Measurements from ENCODE around the gene TEPSIN. TPM values are rescaled to one million over a fixed set of nuclear protein-coding genes. Genes with fewer than 3 reads are reported as not detected.

Gene TEPSIN
- polyA plus RNA-seq, 1 donor (not counting 4 experiments of a cell fraction or from before 2014, with no cell fraction given), result 7.1 TPM

GRCh38 chr17:81241203-81241602 is 2.3 kb upstream of the TEPSIN start:
- TF ChIP-seq EZH2 (IDR thresholded peaks at IDR 0.05; ENCODE audit: low read length), result no peak
- no peak for TF ChIP-seq CTCF (optimal IDR thresholded peaks at IDR 0.05 in 1 of 3, IDR thresholded peaks at IDR 0.05 in 1 of 3, conservative IDR thresholded peaks at IDR 0.05 in 1 of 3; ENCODE audit: extremely low read depth in 1 of 3, insufficient read depth in 2 of 3, low read length in 3 of 3)
- dilution Hi-C loops (cut with MboI; ENCODE audit: extremely low pct_ligation_motif_present, low sequenced_read_pairs), result no loop called here
- Histone ChIP-seq H3K4me2 (ENCODE audit: control insufficient read depth, extremely low read depth, insufficient read depth, low read depth, low read length) (no peak overlapping the region), H2AFZ (ENCODE audit: control insufficient read depth, low read length) (no peak overlapping the region), H3K9me3 (ENCODE audit: control insufficient read depth, low read depth, low read length) (no peaks in the 10 kb centered on the region), H3K27ac (ENCODE audit: control insufficient read depth, insufficient read depth, low read length) (no peak overlapping the region), H3K36me3 (ENCODE audit: control insufficient read depth in 2 of 2, extremely low read depth in 1 of 2, insufficient read depth in 2 of 2, low read length in 2 of 2) (peaks cover 3 to 6% of the 10 kb centered on the region in 2 experiments), H3K4me3 (ENCODE audit: control insufficient read depth in 2 of 3, extremely low read depth in 1 of 3, insufficient read depth in 2 of 3, low read depth in 1 of 3, low read length in 3 of 3) (no peak overlapping the region), H3K4me1 (ENCODE audit: control insufficient read depth, extremely low read depth, insufficient read depth, low read length) (peaks cover 19% of the 10 kb centered on the region), H3K27me3 (ENCODE audit: control insufficient read depth, extremely low read depth, insufficient read depth, low read length) (no peaks in the 10 kb centered on the region), H3K9ac (ENCODE audit: control insufficient read depth, extremely low read depth, insufficient read depth, low read length) (no peak overlapping the region), H3K9me1 (ENCODE audit: control insufficient read depth, extremely low read depth, insufficient read depth, low read length) (no peaks in the 10 kb centered on the region), H3K79me2 (ENCODE audit: control insufficient read depth, insufficient read depth, low read length) (peaks cover 35% of the 10 kb centered on the region), H4K20me1 (ENCODE audit: control insufficient read depth, extremely low read depth, insufficient read depth, low read length) (no peaks in the 10 kb centered on the region)
- FAIRE-seq (no peak), DNase-seq (ENCODE audit: low read depth, low spot score) (no peak)

DNA sequence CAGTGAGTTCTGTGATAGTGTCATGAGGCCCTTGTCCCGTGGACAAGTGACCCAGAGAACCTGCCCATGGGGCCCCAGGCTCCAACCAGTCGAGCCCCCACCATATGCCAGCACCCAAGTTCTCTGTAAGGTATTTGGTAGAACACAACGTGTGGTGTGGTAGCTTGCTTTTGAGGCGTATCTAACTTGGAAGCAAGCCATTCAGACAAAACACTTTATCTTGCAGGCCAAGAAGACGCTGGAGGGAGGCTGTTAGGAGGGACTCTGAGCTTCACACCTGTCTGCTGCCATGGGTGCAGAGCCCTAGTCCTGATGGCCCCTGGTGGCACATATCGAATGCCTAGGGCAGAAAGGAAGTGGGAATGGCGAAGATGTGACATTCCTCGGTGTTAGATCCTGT is 1.9 kb upstream of the TEPSIN start:
- H3K9me3 ChIP-seq (ENCODE audit: control insufficient read depth, low read depth, low read length), result no peaks in the 10 kb centered on the region
- no peak overlapping the region for H3K9ac ChIP-seq (ENCODE audit: control insufficient read depth, extremely low read depth, insufficient read depth, low read length)
- H3K4me2 ChIP-seq (ENCODE audit: control insufficient read depth, extremely low read depth, insufficient read depth, low read depth, low read length), result peak overlapping the region; percentile 96
- DNase-seq (ENCODE audit: low read depth, low spot score) (no peak), FAIRE-seq (no peak)
- no peak overlapping the region for H3K4me3 ChIP-seq (ENCODE audit: control insufficient read depth in 2 of 3, extremely low read depth in 1 of 3, insufficient read depth in 2 of 3, low read depth in 1 of 3, low read length in 3 of 3)
- peaks cover 5 to 6% of the 10 kb centered on the region in 2 experiments for H3K36me3 ChIP-seq (ENCODE audit: control insufficient read depth in 2 of 2, extremely low read depth in 1 of 2, insufficient read depth in 2 of 2, low read length in 2 of 2)
- H3K9me1 ChIP-seq (ENCODE audit: control insufficient read depth, extremely low read depth, insufficient read depth, low read length), result no peaks in the 10 kb centered on the region
- H2AFZ ChIP-seq (ENCODE audit: control insufficient read depth, low read length), result no peak overlapping the region
- H4K20me1 ChIP-seq (ENCODE audit: control insufficient read depth, extremely low read depth, insufficient read depth, low read length), result no peaks in the 10 kb centered on the region
- H3K27me3 ChIP-seq (ENCODE audit: control insufficient read depth, extremely low read depth, insufficient read depth, low read length), result no peaks in the 10 kb centered on the region
- H3K27ac ChIP-seq (ENCODE audit: control insufficient read depth, insufficient read depth, low read length), result no peak overlapping the region
- TF ChIP-seq EZH2 (IDR thresholded peaks at IDR 0.05; ENCODE audit: low read length), result no peak
- no peak for TF ChIP-seq CTCF (optimal IDR thresholded peaks at IDR 0.05 in 1 of 3, IDR thresholded peaks at IDR 0.05 in 1 of 3, conservative IDR thresholded peaks at IDR 0.05 in 1 of 3; ENCODE audit: extremely low read depth in 1 of 3, insufficient read depth in 2 of 3, low read length in 3 of 3)
- peaks cover 35% of the 10 kb centered on the region for H3K79me2 ChIP-seq (ENCODE audit: control insufficient read depth, insufficient read depth, low read length)
- H3K4me1 ChIP-seq (ENCODE audit: control insufficient read depth, extremely low read depth, insufficient read depth, low read length), result peaks cover 19% of the 10 kb centered on the region
- dilution Hi-C loops (cut with MboI; ENCODE audit: extremely low pct_ligation_motif_present, low sequenced_read_pairs), result no loop called here
